ENCODE results near the gene RNF157.
"Not testable (repeated sequence)": the region's sequence is repeated elsewhere in the genome, so short reads cannot be mapped to it uniquely, and the experiment has no call there.

Gene RNF157

GRCh38 chr17:76189741-76190140, 50.6 kb downstream of the RNF157 start:
- DNase-seq (ENCODE audit: low read depth) = no peak

DNA sequence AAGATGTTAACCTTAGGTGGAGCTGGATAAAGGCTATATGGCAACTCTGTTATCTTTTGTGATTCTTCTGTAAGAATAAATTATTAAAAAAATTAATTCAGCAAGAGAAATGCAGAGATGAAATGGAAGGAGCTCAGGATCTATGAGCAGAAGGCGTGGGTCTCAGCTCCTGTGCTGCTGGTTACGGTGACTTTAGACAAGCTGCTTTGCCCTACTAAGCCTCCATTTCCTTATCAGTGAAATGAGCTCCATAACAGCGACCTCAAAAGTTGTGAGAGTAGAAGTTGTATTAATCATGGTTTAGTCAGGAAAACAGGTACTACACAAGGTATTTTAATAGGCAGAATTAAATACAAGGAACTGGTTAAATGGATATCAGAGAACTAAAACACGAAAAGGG, 51.0 kb downstream of the RNF157 start:
- no peak for DNase-seq (ENCODE audit: low read depth)

- DNase-seq (ENCODE audit: low read depth) = no peak
These were observed 51.9 kb downstream of the RNF157 start for GRCh38 chr17:76188213-76189016.

DNA sequence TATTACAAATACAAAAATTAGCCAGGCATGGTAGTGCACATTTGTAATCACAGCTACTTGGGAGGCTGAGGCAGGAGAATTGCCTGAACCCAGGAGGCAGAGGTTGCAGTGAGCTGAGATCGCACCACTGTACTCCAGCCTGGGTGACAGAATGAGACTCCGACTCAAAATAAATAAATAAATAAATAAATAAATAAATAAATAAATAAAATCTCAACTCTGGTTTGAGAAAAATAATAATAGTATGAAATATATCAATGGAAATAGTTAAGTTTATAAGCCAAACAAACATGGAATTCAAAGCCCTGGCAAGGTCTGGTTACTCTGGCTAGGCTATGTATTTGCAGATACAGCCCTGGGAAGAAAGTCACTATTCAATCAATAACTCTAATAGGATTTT, 53.5 kb downstream of the RNF157 start:
- DNase-seq (ENCODE audit: low read depth) = not testable (repeated sequence)

- no peak for DNase-seq (ENCODE audit: low read depth)
These were observed 56.0 kb downstream of the RNF157 start for GRCh38 chr17:76184290-76184689.

DNA sequence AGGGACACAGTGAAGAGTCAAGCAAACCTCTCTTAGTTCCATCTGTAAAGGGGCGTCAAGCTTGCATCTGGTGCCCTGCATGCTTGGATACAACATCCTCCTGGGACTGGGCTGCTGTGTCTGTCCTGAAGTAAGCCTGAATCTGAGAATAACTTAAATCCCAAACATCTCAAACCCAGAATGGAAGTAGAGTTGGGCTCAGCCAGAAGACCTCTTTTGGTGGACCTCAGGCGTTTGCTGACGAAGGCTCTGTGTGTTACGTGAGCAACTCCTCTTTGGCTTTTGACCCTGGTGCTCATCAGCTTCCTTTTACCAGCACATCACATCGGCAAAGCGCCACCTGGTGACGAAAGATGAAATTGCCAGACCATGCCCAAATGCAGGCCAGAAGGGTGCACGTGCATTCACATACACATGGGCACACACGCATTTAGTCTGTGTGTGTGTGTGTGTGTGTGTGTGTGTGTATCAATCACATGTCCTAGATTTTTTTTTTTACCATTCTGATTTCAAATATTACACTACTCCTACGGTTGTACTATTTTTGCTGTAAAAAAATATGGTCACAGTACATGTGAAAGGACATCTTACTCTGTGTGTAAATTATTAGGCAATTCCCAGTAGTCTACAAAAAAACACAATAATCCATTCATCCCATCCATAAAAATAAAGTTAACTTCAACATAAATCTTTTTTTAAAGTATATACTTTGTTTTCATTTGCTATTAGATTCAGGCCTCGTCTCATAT, 58.1 kb downstream of the RNF157 start:
- peak; percentile 93 for DNase-seq (ENCODE audit: low read depth)

DNA sequence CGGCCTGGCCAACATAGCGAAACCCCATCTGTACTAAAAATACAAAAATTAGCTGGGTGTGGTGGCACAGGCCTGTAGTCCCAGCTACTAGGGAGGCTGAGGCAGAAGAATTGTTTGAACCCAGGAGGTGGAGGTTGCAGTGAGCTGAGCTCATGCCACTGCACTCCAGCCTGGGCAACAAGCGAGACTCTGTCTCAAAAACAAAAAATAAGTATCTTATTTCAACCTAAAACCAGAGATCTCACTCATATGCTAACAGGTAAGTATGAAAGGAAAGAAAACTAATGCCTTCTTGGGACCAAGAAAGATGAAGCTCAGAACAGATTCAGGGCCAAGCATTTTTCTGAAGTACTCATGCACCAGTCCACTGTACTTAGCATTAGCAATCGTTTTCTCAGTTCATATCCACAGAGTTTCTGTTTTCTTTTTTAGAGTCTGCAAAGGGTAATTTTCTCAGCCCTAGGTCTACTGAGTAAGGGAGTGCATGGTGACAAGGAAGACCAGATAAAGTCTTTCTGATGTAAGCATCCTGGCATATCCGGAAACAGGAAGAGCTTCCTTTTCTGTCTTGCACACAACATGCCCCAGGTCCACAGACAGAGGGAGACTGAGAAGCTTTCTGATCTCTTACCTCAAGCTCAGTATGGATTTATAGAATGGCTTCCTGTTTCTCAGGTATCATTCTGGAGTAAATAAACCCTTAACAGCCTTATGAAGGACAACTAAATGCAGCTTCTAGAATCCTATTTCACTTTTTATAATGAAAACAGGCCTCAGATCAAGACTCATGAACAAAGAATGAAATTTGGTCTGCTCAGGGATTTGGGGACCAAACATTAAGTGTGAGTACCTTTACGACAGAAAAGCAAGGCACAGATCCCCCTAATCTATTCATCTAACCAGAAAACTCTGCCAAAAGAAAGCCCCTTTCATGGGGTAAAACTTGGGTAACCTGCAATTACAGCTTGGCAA, 60.5 kb downstream of the RNF157 start:
- DNase-seq (ENCODE audit: low read depth) = no peak

DNA sequence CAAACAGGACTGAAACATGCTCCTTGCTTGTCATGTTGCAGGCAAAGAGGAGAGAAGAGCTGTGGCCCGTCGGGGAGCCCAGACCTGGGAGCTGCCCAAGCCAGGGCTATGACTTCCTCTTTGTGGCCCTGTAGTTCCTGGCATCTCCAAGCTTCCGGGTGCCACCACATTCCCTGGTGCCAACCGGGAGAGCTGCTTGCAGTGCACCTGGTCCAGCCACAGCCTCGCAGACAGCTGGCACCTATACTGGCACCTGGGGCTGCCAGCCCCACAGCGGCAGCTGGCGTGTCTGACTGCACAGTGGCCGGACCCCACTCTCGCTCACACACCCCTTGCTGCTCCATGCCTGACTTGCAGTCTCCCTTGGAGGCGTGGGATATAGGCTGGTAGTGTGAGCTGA, 62.2 kb downstream of the RNF157 start:
- no peak for DNase-seq (ENCODE audit: low read depth)

GRCh38 chr17:76176701-76177574, 63.4 kb downstream of the RNF157 start:
- no peak for DNase-seq (ENCODE audit: low read depth)

- DNase-seq (ENCODE audit: low read depth) = no peak
These were observed 66.3 kb downstream of the RNF157 start for GRCh38 chr17:76174037-76174436.

GRCh38 chr17:76173474-76173873, 66.8 kb downstream of the RNF157 start:
- no peak for DNase-seq (ENCODE audit: low read depth)

DNA sequence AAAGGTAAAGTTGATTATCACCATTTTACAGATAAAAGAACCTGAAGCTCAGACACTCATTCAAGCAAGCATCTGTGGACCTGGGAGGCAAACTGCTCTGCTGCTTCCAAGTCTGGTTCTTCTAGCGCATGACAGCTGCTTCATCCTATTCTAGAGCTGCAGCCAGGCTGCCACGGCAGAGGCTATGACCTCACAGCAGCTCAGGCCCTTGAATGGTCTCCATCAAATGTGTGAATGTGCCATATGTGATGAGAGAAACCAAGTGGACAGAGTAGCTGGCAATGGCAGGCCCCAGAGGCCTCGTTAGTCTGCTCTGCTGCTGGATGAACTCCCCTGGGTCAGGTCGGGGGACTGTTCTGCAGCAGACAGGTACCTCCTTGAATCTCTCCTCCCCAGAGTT, 68.6 kb downstream of the RNF157 start:
- DNase-seq (ENCODE audit: low read depth) = no peak

GRCh38 chr17:76170114-76170513, 70.2 kb downstream of the RNF157 start:
- no peak for DNase-seq (ENCODE audit: low read depth)

DNA sequence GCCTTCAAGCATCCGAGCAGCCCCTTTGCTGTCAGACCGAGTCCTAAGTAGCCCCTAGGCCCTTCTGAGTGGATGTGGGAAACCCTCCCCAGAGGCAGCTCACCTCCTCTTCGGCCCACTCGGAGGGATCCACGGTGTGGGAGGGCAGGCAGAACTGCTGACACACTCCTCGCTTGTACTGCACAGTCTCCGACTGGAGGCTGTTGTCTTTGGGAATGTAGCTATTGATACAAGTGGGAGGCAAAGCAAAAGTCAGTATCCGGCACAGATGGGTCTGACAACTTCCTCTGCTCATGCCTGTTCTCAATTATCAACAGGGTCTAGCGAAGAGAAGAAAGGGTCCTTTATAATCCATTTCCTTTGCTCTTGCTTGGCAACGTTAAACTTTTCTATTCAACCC, 73.4 kb downstream of the RNF157 start:
- DNase-seq (ENCODE audit: low read depth) = no peak

GRCh38 chr17:76166168-76166567, 74.1 kb downstream of the RNF157 start:
- DNase-seq (ENCODE audit: low read depth) = no peak

DNA sequence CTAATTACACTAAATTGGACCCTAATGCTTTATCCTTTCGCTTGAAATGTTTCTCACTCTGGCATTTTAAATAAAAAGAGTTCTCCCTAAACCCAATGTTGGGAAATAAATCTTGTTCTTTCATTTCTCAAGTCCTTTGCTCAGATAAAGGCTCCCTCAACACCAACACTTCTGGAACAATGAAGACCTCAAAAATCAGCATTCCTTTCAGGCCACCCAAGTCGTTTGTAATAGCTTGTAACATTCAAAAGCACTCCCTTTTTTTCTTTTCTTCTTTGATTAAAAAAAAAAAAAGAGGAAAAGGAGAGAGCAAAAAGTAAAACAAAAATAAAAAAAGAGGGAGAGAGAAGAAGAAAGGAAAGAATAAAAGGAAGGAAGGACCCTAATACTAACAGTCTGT, 76.0 kb downstream of the RNF157 start:
- DNase-seq (ENCODE audit: low read depth) = no peak

GRCh38 chr17:76163919-76164318, 76.4 kb downstream of the RNF157 start:
- no peak for DNase-seq (ENCODE audit: low read depth)

DNA sequence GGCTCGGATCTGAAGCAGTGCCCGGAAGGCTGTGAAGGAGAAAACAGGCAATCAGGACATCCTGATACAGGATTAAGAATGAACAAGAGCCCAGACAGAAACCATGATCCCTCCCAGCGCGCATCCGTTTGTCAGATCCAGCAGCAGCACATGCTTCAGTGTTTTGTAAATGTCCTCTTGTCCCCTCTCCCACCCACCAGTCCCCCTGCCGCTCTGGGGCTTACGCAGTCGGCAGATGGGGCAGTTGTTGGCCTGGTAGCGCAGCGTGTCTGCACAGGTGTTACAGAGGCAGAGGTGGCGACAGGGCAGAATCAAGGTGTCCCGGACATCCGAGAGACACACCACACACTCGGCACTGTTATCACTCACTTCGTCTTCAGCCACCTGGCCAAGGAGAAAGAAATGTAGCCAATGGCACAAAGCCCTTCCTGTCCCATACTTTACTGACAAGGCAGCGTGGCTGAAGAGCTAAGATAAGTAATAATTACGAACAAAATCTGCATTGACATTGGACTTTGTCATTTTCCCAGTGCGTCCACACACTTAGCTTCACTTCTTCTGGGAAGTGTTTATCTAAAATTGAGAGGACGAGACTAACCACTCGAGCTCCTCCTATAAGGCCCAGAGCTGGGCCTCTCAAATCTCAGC, 78.5 kb downstream of the RNF157 start:
- no peak for DNase-seq (ENCODE audit: low read depth)

- DNase-seq (ENCODE audit: low read depth) = no peak
These were observed 79.3 kb downstream of the RNF157 start for GRCh38 chr17:76160896-76161528.

- no peak for DNase-seq (ENCODE audit: low read depth)
These were observed 81.1 kb downstream of the RNF157 start for GRCh38 chr17:76159157-76159556.

Measured in activated gamma-delta T cell treated with anti-CD3 and anti-CD28 coated beads, Interleukin-2, amount 50 U/mL, for 16 hours (primary cell).